OCI-LY1 (cell line): ENCODE measurements around the gene VKORC1.

Experiments used
- H2AFZ ChIP-seq: fragments of 200-600 bp; sonication (generic), shearing (Covaris generic); 2 replicates; pipeline ENCODE4 v1.6.0; 2014; ENCODE audit warnings: antibody characterized with exemption, mild to moderate bottlenecking, low read length
- H3F3A ChIP-seq: fragments of 200-600 bp; sonication (generic), shearing (Covaris generic); 2 replicates; pipeline ENCODE4 v1.6.0; 2014; ENCODE audit warnings: mild to moderate bottlenecking, antibody characterized with exemption, low read length, moderate library complexity; ENCODE audit not compliant: insufficient read depth
- H3K27ac ChIP-seq: fragments of 200-600 bp; sonication (generic); 2 replicates; pipeline ENCODE4 v1.5.1; 2014; ENCODE audit warnings: low read length, mixed run types, mild to moderate bottlenecking, low read depth; ENCODE audit not compliant: poor library complexity, severe bottlenecking
- H3K27me3 ChIP-seq: fragments of 200-600 bp; sonication (generic); 2 replicates; pipeline ENCODE4 v1.6.0; 2014; ENCODE audit warnings: antibody characterized with exemption, mild to moderate bottlenecking, low read length, moderate library complexity; ENCODE audit not compliant: insufficient read depth
- H3K36me3 ChIP-seq: fragments of 200-600 bp; sonication (generic); 2 replicates; pipeline ENCODE4 v1.6.1; 2014; ENCODE audit warnings: mild to moderate bottlenecking, antibody characterized with exemption, low read length, moderate library complexity, mixed read lengths; ENCODE audit not compliant: insufficient read depth
- H3K4me1 ChIP-seq: fragments of 200-600 bp; sonication (generic); 2 replicates; pipeline ENCODE4 v1.5.1; 2014; ENCODE audit warnings: mild to moderate bottlenecking, low read length, moderate library complexity; ENCODE audit not compliant: insufficient read depth, severe bottlenecking
- H3K4me2 ChIP-seq: fragments of 200-600 bp; sonication (generic), shearing (Covaris generic); 2 replicates; pipeline ENCODE4 v1.6.1; 2014; ENCODE audit warnings: low read length
- H3K4me3 ChIP-seq: fragments of 200-600 bp; sonication (generic); 2 replicates; pipeline ENCODE4 v1.5.1; 2014; ENCODE audit warnings: low read length, low read depth, mild to moderate bottlenecking, mixed read lengths; ENCODE audit not compliant: poor library complexity, severe bottlenecking
- H3K79me2 ChIP-seq: fragments of 200-600 bp; shearing (Covaris generic); 2 replicates; pipeline ENCODE4 v1.6.1; 2016; ENCODE audit warnings: mixed run types, low read length, mixed read lengths; ENCODE audit not compliant: insufficient read depth
- H3K9ac ChIP-seq: fragments of 200-600 bp; sonication (generic), shearing (Covaris generic); 2 replicates; pipeline ENCODE4 v1.6.1; 2014; ENCODE audit warnings: mild to moderate bottlenecking, low read length, mixed read lengths
- H3K9me2 ChIP-seq: fragments of 200-600 bp; sonication (generic), shearing (Covaris generic); 2 replicates; pipeline ENCODE4 v1.6.1; 2014; ENCODE audit warnings: low read depth, mild to moderate bottlenecking, low read length, mixed read lengths
- H3K9me3 ChIP-seq: fragments of 200-600 bp; shearing (Covaris generic); 2 replicates; pipeline ENCODE4 v1.6.1; 2014; ENCODE audit warnings: low read length, mixed read lengths
- H4K20me1 ChIP-seq: fragments of 200-600 bp; sonication (generic), shearing (Covaris generic); 2 replicates; pipeline ENCODE4 v1.6.0; 2016; ENCODE audit warnings: mild to moderate bottlenecking, low read length; ENCODE audit not compliant: insufficient read depth
- EZH2 ChIP-seq: fragments of 200-600 bp; sonication (generic), shearing (Covaris generic); IDR thresholded peaks from 2 replicates; pipeline ENCODE4 v1.8.0; 2017; ENCODE audit warnings: borderline replicate concordance, mixed run types, mild to moderate bottlenecking, antibody characterized with exemption, low read length, moderate library complexity, mixed read lengths
- TF ChIP-seq, protein P1 (sequence below): fragments of 200-600 bp; sonication (generic), shearing (Covaris generic); IDR thresholded peaks from 2 replicates; pipeline ENCODE4 v1.5.1; 2017; ENCODE audit warnings: mild to moderate bottlenecking, antibody characterized with exemption, low read length, moderate library complexity, mixed read lengths

The VKORC1 gene

DNA sequence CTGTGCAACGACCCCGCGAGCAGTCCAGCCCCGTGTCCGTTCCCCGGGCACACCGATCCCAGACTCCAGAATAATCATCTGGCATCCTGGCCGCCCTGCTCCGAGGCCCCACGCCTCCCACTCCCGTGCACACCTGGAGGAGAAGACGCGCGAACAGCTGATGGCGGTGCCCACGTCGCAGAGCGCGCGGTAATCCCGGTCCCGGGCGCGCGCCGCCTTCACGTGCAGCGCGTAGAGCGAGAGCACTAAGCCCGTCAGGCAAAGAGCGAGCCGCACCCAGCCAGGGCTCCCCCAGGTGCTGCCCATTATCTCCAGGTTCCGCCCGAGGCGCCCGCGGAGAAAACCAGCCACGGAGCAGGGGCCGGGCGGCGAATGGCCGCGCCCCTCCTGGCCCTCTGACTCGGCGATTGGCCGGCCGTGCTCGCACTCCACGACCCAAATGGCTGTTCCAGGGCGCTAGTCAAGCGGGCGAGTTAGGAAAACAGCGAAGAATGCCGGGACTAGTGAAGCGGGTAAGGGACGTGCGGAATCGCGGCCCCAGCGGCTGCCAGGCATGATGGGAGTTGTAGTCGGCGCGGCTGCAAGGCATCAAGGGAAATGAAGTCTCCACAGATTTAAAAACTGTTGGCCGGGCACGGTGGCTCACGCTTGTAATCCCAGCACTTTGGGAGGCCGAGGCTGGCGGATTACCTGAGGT, at the start of gene VKORC1:
Gene VKORC1 (minus strand): TSS at position 374 of the 697 bp plus-strand sequence. CDS start 68 bp downstream, at position 306.
- Histone ChIP-seq H4K20me1 (no peaks in the 10 kb centered on the region), H3K4me1 (peaks cover 16% of the 10 kb centered on the region), H3K4me3 (peak within 1 kb of the TSS; percentile 86), H3F3A (no peaks in the 10 kb centered on the region), H3K36me3 (peaks cover 16% of the 10 kb centered on the region; the same call in 1 of the 2 replicates), H3K27ac (peak within 1 kb of the TSS; percentile 67), H3K79me2 (no peaks in the 10 kb centered on the region), H3K9me3 (no peaks in the 10 kb centered on the region), H2AFZ (peak within 1 kb of the TSS; percentile 84; the same call in 1 of the 2 replicates), H3K9me2 (no peaks in the 10 kb centered on the region), H3K27me3 (no peaks in the 10 kb centered on the region), H3K9ac (peak within 1 kb of the TSS; percentile 86), H3K4me2 (peak within 1 kb of the TSS; percentile 81)
- TF ChIP-seq, protein P1, sequence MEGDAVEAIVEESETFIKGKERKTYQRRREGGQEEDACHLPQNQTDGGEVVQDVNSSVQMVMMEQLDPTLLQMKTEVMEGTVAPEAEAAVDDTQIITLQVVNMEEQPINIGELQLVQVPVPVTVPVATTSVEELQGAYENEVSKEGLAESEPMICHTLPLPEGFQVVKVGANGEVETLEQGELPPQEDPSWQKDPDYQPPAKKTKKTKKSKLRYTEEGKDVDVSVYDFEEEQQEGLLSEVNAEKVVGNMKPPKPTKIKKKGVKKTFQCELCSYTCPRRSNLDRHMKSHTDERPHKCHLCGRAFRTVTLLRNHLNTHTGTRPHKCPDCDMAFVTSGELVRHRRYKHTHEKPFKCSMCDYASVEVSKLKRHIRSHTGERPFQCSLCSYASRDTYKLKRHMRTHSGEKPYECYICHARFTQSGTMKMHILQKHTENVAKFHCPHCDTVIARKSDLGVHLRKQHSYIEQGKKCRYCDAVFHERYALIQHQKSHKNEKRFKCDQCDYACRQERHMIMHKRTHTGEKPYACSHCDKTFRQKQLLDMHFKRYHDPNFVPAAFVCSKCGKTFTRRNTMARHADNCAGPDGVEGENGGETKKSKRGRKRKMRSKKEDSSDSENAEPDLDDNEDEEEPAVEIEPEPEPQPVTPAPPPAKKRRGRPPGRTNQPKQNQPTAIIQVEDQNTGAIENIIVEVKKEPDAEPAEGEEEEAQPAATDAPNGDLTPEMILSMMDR, result no peak
- TF ChIP-seq EZH2, result no peak

DNA sequence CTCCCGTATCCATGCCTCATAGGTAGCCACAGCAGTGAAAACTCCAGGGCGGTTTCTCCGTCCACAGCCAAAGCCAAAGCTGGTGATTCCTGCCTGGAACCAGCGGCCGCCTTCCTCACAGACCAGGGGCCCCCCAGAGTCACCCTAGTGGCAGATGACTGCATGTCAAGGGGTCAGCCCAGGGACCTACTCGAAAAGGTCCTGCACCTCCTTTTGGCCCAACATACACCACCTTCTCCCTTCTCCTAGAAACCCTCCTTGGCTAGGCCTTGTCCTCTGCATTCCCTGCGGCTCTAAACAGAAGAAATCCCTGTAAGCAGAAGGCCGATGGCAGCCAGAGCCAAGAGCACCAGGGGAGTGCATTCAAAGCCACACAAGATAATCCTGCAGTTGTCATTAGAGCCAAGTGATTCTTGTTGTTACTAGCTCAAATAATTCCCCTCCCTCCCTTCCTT, 49.1 kb upstream of the VKORC1 start:
- Histone ChIP-seq H3K4me2 (no peak overlapping the region), H3K4me3 (no peak overlapping the region), H3K79me2 (no peaks in the 10 kb centered on the region), H3K9me2 (no peaks in the 10 kb centered on the region), H3K36me3 (no peaks in the 10 kb centered on the region), H4K20me1 (no peaks in the 10 kb centered on the region), H3F3A (no peaks in the 10 kb centered on the region), H3K9me3 (no peaks in the 10 kb centered on the region), H3K27ac (no peak overlapping the region), H3K27me3 (peaks cover 6% of the 10 kb centered on the region; the same call in 1 of the 2 replicates), H3K4me1 (peaks cover 10% of the 10 kb centered on the region), H2AFZ (no peak overlapping the region), H3K9ac (no peak overlapping the region)
- TF ChIP-seq EZH2, result no peak
- TF ChIP-seq, protein P1, result no peak

DNA sequence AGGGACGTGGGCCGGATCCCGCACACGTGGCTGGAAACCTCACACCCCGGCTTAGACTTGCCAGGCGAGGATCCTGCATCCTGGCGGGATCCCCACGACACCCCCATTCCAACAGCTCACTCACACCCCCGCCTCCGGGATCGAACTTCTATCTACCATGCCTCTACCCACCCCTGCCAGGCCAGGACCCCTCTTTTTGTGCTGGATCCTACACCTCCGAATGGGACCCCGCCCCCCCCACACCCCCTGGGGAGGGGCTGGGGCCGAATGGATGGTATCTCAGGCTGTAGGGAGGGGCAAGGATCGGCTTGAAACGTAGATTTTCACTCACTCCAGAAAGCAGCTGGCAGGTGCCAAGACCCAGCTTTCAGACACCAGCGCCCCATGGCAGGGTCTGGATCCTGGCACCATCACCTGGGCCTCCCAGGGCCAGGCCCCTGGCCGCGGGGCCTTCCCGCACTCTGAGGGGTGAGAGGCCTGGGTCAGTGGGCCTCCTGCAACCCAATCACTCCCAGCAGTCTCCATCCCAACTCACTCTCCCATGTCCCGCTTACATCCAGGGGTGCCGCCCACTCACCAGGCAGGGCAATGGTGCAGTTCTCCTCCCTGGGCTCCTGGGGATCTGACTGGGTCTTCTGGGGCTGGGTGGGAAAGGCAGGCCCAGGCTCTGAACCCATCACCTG, 48.6 kb upstream of the VKORC1 start:
- H4K20me1 ChIP-seq, result no peaks in the 10 kb centered on the region
- H3K9me2 ChIP-seq, result no peaks in the 10 kb centered on the region
- no peaks in the 10 kb centered on the region for H3F3A ChIP-seq
- no peaks in the 10 kb centered on the region for H3K79me2 ChIP-seq
- peak overlapping the region; percentile 48; the same call in 1 of the 2 replicates for H3K9ac ChIP-seq
- H3K9me3 ChIP-seq, result no peaks in the 10 kb centered on the region
- peaks cover 10% of the 10 kb centered on the region for H3K4me1 ChIP-seq
- peak overlapping the region; percentile 61 for H3K4me2 ChIP-seq
- H2AFZ ChIP-seq, result no peak overlapping the region
- H3K27ac ChIP-seq, result no peak overlapping the region
- no peaks in the 10 kb centered on the region for H3K36me3 ChIP-seq
- peak overlapping the region; percentile 50 for H3K4me3 ChIP-seq
- H3K27me3 ChIP-seq, result peaks cover 6% of the 10 kb centered on the region; the same call in 1 of the 2 replicates
- no peak for TF ChIP-seq EZH2
- TF ChIP-seq, protein P1, result no peak
